ENCODE data around the gene MAP3K3.

DNA sequence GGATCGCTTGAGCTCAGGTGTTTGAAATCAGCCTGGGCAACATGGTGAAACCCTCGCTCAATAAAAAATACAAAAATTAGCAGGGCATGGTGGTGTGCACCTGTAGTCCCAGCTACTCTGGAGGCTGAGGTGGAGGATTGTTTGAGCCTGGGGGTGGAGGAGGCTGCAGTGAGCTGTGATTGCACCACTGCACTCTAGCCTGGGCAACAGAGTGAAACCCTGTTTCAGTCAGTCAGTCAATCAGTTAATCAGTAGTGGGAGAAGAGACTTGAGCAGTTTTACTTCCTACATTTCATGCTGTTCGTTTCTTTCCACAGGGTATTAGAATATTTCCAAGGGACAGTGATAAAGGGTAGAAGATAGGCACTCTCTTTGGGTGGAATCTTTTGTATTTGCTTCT, 8.8 kb downstream of the MAP3K3 start:
- TF ChIP-seq EZH2 (IDR thresholded peaks at IDR 0.05; ENCODE audit: insufficient read depth, poor library complexity, severe bottlenecking) = no peak
- TF ChIP-seq EZH2phosphoT487 (IDR thresholded peaks at IDR 0.05; ENCODE audit: insufficient read depth, low read depth) = no peak
